Hematopoietic multipotent progenitor cell treated with erythropoietin and hydrocortisone succinate and interleukin-3 and kit ligand, for 17 days (in vitro differentiated cells): ENCODE data around the gene AEBP1.

Source experiments
- DNase-seq: peaks from one replicate; pipeline ENCODE4 v3.0.0-alpha.2; 2015; ENCODE audit warnings: low spot score

AEBP1 gene

GRCh38 chr7:44103923-44104859 lies at the start of gene AEBP1:
AEBP1 (plus strand) TSS chr7:44104345; CDS start chr7:44104666, 321 bp downstream.
- DNase-seq = no peak

- DNase-seq = no peak
Measured at GRCh38 chr7:44056681-44057080, 47.5 kb upstream of the AEBP1 start.

- no peak for DNase-seq
Measured at GRCh38 chr7:44057181-44057848, 46.8 kb upstream of the AEBP1 start.

GRCh38 chr7:44057849-44058758 lies 46.0 kb upstream of the AEBP1 start:
- DNase-seq = no peak

- no peak for DNase-seq
Measured at GRCh38 chr7:44058759-44059218, 45.4 kb upstream of the AEBP1 start.

- DNase-seq = no peak
Measured at GRCh38 chr7:44059219-44060090, 44.7 kb upstream of the AEBP1 start.

- DNase-seq = no peak
Measured at GRCh38 chr7:44060091-44060947, 43.8 kb upstream of the AEBP1 start.

- DNase-seq = no peak
Measured at GRCh38 chr7:44060948-44061644, 43.0 kb upstream of the AEBP1 start.

GRCh38 chr7:44061645-44062179 lies 42.4 kb upstream of the AEBP1 start:
- DNase-seq = no peak

GRCh38 chr7:44062180-44062902 lies 41.8 kb upstream of the AEBP1 start:
- DNase-seq = no peak

- DNase-seq = no peak
Measured at GRCh38 chr7:44062903-44063295, 41.2 kb upstream of the AEBP1 start.

- DNase-seq = no peak
Measured at GRCh38 chr7:44063547-44063893, 40.6 kb upstream of the AEBP1 start.

GRCh38 chr7:44063894-44064651 lies 40.1 kb upstream of the AEBP1 start:
- no peak for DNase-seq

- DNase-seq = no peak
Measured at GRCh38 chr7:44064791-44065430, 39.2 kb upstream of the AEBP1 start.

- no peak for DNase-seq
Measured at GRCh38 chr7:44065431-44066110, 38.6 kb upstream of the AEBP1 start, which contains the start of gene PGAM2. PGAM2 (minus strand) TSS chr7:44065567; CDS start chr7:44065529, 38 bp downstream.

GRCh38 chr7:44066111-44066460 lies 38.1 kb upstream of the AEBP1 start:
- DNase-seq = no peak
